ENCODE measurements around the gene KLRC3.
"Not testable (repeated sequence)": the region's sequence is repeated elsewhere in the genome, so short reads cannot be mapped to it uniquely, and the experiment has no call there.

Gene KLRC3

DNA sequence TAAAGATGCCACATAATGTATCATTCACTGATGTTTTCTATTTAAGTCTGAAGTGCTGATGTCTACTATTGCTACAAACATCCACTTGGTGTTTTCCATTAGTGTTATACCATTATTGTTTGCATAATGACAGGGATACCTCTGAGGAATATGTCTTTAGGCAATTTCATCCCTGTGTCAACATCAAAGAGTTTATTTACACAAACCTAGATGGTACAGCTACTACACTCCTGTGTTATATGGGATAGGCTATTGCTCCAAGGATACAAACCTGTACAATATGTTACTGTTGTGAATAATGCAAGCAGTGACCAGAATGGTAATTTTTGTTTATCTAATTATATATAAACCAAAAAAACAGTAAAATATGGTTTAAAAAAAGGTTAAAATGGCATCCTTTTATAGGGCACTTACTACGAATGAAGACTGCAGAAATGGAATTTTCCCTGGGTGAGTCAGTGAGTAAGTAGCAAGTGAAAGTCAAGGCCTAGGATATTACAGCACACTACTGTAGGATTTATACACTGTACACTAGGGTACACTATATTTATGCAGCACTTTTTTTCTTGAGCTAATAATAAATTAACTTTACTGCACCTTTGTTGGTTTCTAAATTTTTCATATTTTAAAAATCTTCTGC, 4.0 kb upstream of the KLRC3 start:
- H3K36me3 Mint-ChIP-seq (ENCODE audit: low read depth); H3K4me3 Mint-ChIP-seq; H3K27me3 Mint-ChIP-seq; H3K27ac Mint-ChIP-seq; DNase-seq; H3K9me3 Mint-ChIP-seq; H3K4me1 Mint-ChIP-seq (ENCODE audit: low read depth): not testable (repeated sequence)

GRCh38 chr12:10422159-10422558, 1.8 kb upstream of the KLRC3 start:
- not testable (repeated sequence) for H3K27ac Mint-ChIP-seq, H3K9me3 Mint-ChIP-seq

GRCh38 chr12:10409392-10409791, 11.0 kb downstream of the KLRC3 start, which contains the start of gene KLRC4:
Gene KLRC4 (minus strand): TSS chr12:10409757. CDS start chr12:10409575, 182 bp downstream.
- Mint-ChIP-seq H3K4me3 (peak within 1 kb of the TSS; percentile 70), H3K4me1 (ENCODE audit: low read depth) (peaks cover 13% of the 10 kb centered on the region), H3K36me3 (ENCODE audit: low read depth) (peaks cover 9% of the 10 kb centered on the region), H3K9me3 (no peaks in the 10 kb centered on the region), H3K27ac (peak within 1 kb of the TSS; percentile 66), H3K27me3 (peaks cover 6% of the 10 kb centered on the region)
- no peak for DNase-seq

More at GRCh38 chr12:10422159-10422558, 1.8 kb upstream of the KLRC3 start:
- not testable (repeated sequence) for DNase-seq; H3K4me1 Mint-ChIP-seq (ENCODE audit: low read depth); H3K36me3 Mint-ChIP-seq (ENCODE audit: low read depth); H3K4me3 Mint-ChIP-seq; H3K27me3 Mint-ChIP-seq

DNA sequence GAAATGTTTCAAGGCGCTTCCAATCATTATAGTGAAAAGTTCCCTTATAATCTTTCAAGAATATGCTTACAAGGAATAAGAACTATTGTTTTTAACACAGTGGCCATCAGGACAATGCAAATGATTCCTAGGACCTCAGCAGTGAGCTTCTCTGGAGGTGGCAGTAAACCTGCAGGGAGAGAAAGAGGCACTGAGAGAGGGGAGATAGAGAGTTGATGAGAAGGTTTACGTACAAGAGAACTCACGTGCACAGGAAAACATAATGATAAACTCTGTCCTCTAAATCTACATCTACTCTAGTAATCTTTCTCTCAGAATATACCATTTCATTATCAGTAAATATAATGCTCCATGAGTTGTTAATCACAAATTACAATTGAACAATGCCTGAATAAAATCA, 11.6 kb downstream of the KLRC3 start:
- Mint-ChIP-seq H3K36me3 (ENCODE audit: low read depth) (peaks cover 9% of the 10 kb centered on the region), H3K4me3 (peak overlapping the region; percentile 70), H3K27me3 (peaks cover 6% of the 10 kb centered on the region), H3K9me3 (no peaks in the 10 kb centered on the region), H3K27ac (peak overlapping the region; percentile 66), H3K4me1 (ENCODE audit: low read depth) (peaks cover 13% of the 10 kb centered on the region)
- DNase-seq, result no peak

- Mint-ChIP-seq H3K9me3 (no peaks in the 10 kb centered on the region), H3K27me3 (peaks cover 6% of the 10 kb centered on the region), H3K36me3 (ENCODE audit: low read depth) (peaks cover 9% of the 10 kb centered on the region), H3K4me1 (ENCODE audit: low read depth) (peaks cover 20% of the 10 kb centered on the region), H3K27ac (peak overlapping the region; percentile 74), H3K4me3 (peak overlapping the region; percentile 64)
- no peak for DNase-seq
Observed at GRCh38 chr12:10406725-10407124, 13.7 kb downstream of the KLRC3 start.

DNA sequence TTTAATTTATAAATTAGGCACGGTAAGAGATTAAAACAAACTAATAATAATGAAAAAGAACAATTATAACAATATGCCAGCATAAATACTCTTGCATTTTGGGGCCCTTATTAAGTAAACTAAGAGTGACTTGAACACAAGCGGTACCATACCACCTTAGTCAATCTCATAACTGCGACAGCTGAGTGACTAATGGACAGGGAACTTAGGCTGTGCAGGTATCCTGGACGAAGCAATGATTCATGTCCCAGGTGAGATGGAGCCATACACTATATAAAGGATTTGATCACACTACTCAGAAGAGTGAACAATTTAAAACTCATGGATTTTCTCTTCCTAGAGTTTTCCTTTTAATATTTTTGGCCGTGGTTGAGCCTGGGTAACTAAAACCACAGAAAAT, 15.1 kb downstream of the KLRC3 start:
- Mint-ChIP-seq H3K9me3 (no peaks in the 10 kb centered on the region), H3K4me1 (ENCODE audit: low read depth) (peaks cover 27% of the 10 kb centered on the region), H3K36me3 (ENCODE audit: low read depth) (peaks cover 9% of the 10 kb centered on the region), H3K4me3 (peak overlapping the region; percentile 32), H3K27ac (peak overlapping the region; percentile 8), H3K27me3 (peaks cover 6% of the 10 kb centered on the region)
- no peak for DNase-seq

- peaks cover 9% of the 10 kb centered on the region for H3K36me3 Mint-ChIP-seq (ENCODE audit: low read depth)
- peaks cover 32% of the 10 kb centered on the region for H3K4me1 Mint-ChIP-seq (ENCODE audit: low read depth)
- peak overlapping the region; percentile 44 for H3K27ac Mint-ChIP-seq
- peak overlapping the region; percentile 32 for H3K4me3 Mint-ChIP-seq
- no peak for DNase-seq
- H3K27me3 Mint-ChIP-seq, result peaks cover 10% of the 10 kb centered on the region
- H3K9me3 Mint-ChIP-seq, result no peaks in the 10 kb centered on the region
Observed at GRCh38 chr12:10404798-10405197, 15.6 kb downstream of the KLRC3 start.

- Mint-ChIP-seq H3K9me3 (no peaks in the 10 kb centered on the region), H3K4me3 (peak overlapping the region; percentile 2), H3K27ac (no peak overlapping the region), H3K27me3 (peaks cover 18% of the 10 kb centered on the region), H3K36me3 (ENCODE audit: low read depth) (peaks cover 11% of the 10 kb centered on the region), H3K4me1 (ENCODE audit: low read depth) (peaks cover 36% of the 10 kb centered on the region)
- no peak for DNase-seq
Observed at GRCh38 chr12:10400829-10401228, 19.6 kb downstream of the KLRC3 start.

- peak overlapping the region; percentile 26 for H3K4me3 Mint-ChIP-seq
Observed at GRCh38 chr12:10398168-10398567, 22.2 kb downstream of the KLRC3 start.

GRCh38 chr12:10397296-10397695, 23.1 kb downstream of the KLRC3 start:
- peaks cover 11% of the 10 kb centered on the region for H3K27me3 Mint-ChIP-seq
- peaks cover 2% of the 10 kb centered on the region for H3K36me3 Mint-ChIP-seq (ENCODE audit: low read depth)
- H3K27ac Mint-ChIP-seq, result peak overlapping the region; percentile 58
- peaks cover 59% of the 10 kb centered on the region for H3K4me1 Mint-ChIP-seq (ENCODE audit: low read depth)
- no peaks in the 10 kb centered on the region for H3K9me3 Mint-ChIP-seq
- no peak for DNase-seq
- peak overlapping the region; percentile 53 for H3K4me3 Mint-ChIP-seq

More at GRCh38 chr12:10398168-10398567, 22.2 kb downstream of the KLRC3 start:
- Mint-ChIP-seq H3K27me3 (peaks cover 11% of the 10 kb centered on the region), H3K36me3 (ENCODE audit: low read depth) (peaks cover 2% of the 10 kb centered on the region), H3K27ac (peak overlapping the region; percentile 5), H3K4me1 (ENCODE audit: low read depth) (peaks cover 54% of the 10 kb centered on the region), H3K9me3 (no peaks in the 10 kb centered on the region)
- DNase-seq, result no peak

- H3K27ac Mint-ChIP-seq; H3K36me3 Mint-ChIP-seq (ENCODE audit: low read depth); H3K9me3 Mint-ChIP-seq; DNase-seq: not testable (repeated sequence)
- peaks cover 11% of the 10 kb centered on the region for H3K27me3 Mint-ChIP-seq
- peaks cover 59% of the 10 kb centered on the region for H3K4me1 Mint-ChIP-seq (ENCODE audit: low read depth)
- H3K4me3 Mint-ChIP-seq, result peak overlapping the region; percentile 24
Observed at GRCh38 chr12:10396176-10396575, 24.2 kb downstream of the KLRC3 start.

GRCh38 chr12:10395390-10395998, 24.9 kb downstream of the KLRC3 start:
- Mint-ChIP-seq H3K36me3 (ENCODE audit: low read depth) (peaks cover 2% of the 10 kb centered on the region), H3K4me1 (ENCODE audit: low read depth) (peaks cover 56% of the 10 kb centered on the region), H3K9me3 (no peaks in the 10 kb centered on the region), H3K4me3 (peak overlapping the region; percentile 19), H3K27me3 (peaks cover 11% of the 10 kb centered on the region), H3K27ac (peak overlapping the region; percentile 88)
- DNase-seq, result no peak

GRCh38 chr12:10394531-10395152, 25.8 kb downstream of the KLRC3 start:
- DNase-seq, result peak; percentile 40
- Mint-ChIP-seq H3K4me3 (peak overlapping the region; percentile 19), H3K4me1 (ENCODE audit: low read depth) (peaks cover 57% of the 10 kb centered on the region), H3K27ac (peak overlapping the region; percentile 88)
- not testable (repeated sequence) for H3K36me3 Mint-ChIP-seq (ENCODE audit: low read depth); H3K9me3 Mint-ChIP-seq; H3K27me3 Mint-ChIP-seq

GRCh38 chr12:10393291-10393690, 27.1 kb downstream of the KLRC3 start:
- Mint-ChIP-seq H3K27ac (peak overlapping the region; percentile 64), H3K4me1 (ENCODE audit: low read depth) (peaks cover 53% of the 10 kb centered on the region), H3K4me3 (no peak overlapping the region), H3K36me3 (ENCODE audit: low read depth) (peaks cover 4% of the 10 kb centered on the region), H3K27me3 (peaks cover 7% of the 10 kb centered on the region), H3K9me3 (no peaks in the 10 kb centered on the region)
- DNase-seq, result no peak

DNA sequence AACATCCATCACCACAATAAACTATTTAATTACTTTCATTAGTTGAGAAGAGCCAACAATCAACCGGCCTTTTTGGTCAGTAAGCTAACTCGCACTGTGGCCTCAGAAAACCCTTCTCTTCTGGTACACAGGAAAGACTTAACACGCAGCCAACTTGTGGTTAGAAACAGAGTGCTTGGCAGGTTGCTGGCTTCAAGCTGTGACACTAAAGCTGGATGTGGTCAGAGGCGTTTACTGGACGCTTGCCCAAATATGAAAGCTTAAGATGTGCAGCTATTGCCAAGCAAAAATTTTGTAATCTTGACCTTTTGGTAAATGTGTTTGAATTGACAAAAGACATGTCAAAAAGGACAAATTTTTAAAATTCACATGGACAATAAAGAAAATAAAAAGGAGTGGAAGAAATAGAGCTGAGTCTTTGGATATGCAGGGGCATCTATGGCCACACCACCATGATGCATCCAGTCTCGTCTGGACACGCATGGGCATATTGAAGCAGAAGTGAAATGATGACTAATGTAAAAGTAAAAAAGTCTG, 27.9 kb downstream of the KLRC3 start:
- peaks cover 47% of the 10 kb centered on the region for H3K4me1 Mint-ChIP-seq (ENCODE audit: low read depth)
- H3K36me3 Mint-ChIP-seq (ENCODE audit: low read depth), result peaks cover 5% of the 10 kb centered on the region
- no peaks in the 10 kb centered on the region for H3K9me3 Mint-ChIP-seq
- H3K27me3 Mint-ChIP-seq, result peaks cover 3% of the 10 kb centered on the region
- H3K27ac Mint-ChIP-seq, result peak overlapping the region; percentile 85
- H3K4me3 Mint-ChIP-seq, result peak overlapping the region; percentile 59
- peak; percentile 21 for DNase-seq
